ENCODE results near the gene ZBTB7C.

ZBTB7C gene

GRCh38 chr18:48393776-48394175, 15.4 kb downstream of the ZBTB7C start:
- DNase-seq (ENCODE audit: low read depth), result no peak
- TF ChIP-seq, protein P1, sequence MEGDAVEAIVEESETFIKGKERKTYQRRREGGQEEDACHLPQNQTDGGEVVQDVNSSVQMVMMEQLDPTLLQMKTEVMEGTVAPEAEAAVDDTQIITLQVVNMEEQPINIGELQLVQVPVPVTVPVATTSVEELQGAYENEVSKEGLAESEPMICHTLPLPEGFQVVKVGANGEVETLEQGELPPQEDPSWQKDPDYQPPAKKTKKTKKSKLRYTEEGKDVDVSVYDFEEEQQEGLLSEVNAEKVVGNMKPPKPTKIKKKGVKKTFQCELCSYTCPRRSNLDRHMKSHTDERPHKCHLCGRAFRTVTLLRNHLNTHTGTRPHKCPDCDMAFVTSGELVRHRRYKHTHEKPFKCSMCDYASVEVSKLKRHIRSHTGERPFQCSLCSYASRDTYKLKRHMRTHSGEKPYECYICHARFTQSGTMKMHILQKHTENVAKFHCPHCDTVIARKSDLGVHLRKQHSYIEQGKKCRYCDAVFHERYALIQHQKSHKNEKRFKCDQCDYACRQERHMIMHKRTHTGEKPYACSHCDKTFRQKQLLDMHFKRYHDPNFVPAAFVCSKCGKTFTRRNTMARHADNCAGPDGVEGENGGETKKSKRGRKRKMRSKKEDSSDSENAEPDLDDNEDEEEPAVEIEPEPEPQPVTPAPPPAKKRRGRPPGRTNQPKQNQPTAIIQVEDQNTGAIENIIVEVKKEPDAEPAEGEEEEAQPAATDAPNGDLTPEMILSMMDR (IDR thresholded peaks at IDR 0.05; ENCODE audit: low read depth, low read length, missing control alignments), result no peak
- in situ Hi-C loops (cut with HindIII; ENCODE audit: low sequenced_read_pairs), result no loop called here
- no peak overlapping the region for H3K4me3 ChIP-seq (ENCODE audit: low read depth, low read length)

- TF ChIP-seq, protein P1 (IDR thresholded peaks at IDR 0.05; ENCODE audit: low read depth, low read length, missing control alignments), result no peak
- no peak overlapping the region for H3K4me3 ChIP-seq (ENCODE audit: low read depth, low read length)
- in situ Hi-C loops (cut with HindIII; ENCODE audit: low sequenced_read_pairs), result no loop called here
- no peak for DNase-seq (ENCODE audit: low read depth)
These were observed 16.0 kb downstream of the ZBTB7C start for GRCh38 chr18:48393170-48393569.

- TF ChIP-seq, protein P1 (IDR thresholded peaks at IDR 0.05; ENCODE audit: low read depth, low read length, missing control alignments), result no peak
- no peak overlapping the region for H3K4me3 ChIP-seq (ENCODE audit: low read depth, low read length)
- DNase-seq (ENCODE audit: low read depth), result no peak
- in situ Hi-C loops (cut with HindIII; ENCODE audit: low sequenced_read_pairs), result no loop called here
These were observed 16.9 kb downstream of the ZBTB7C start for GRCh38 chr18:48392268-48392667.

DNA sequence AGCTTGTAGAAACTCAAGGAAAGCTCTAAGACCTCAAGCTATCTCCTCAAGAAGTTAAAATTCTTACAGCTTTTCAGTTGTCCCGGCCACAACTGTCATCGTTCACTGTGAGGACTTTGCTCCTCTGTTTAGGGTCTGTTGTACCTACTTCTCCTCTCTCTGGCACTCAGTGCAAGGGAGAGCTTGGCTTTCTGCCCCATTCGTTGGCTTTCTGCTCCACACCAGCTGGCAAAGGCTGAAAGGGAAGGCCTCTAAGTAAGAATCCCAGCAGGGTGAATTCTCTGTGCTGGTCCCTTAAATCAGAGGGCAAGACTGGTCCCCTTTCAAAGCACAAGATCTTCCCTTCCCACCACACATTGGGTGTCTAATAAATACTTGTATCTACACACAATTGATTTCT, 17.3 kb downstream of the ZBTB7C start:
- no peak overlapping the region for H3K4me3 ChIP-seq (ENCODE audit: low read depth, low read length)
- TF ChIP-seq, protein P1 (IDR thresholded peaks at IDR 0.05; ENCODE audit: low read depth, low read length, missing control alignments), result no peak
- no peak for DNase-seq (ENCODE audit: low read depth)
- in situ Hi-C loops (cut with HindIII; ENCODE audit: low sequenced_read_pairs), result no loop called here

DNA sequence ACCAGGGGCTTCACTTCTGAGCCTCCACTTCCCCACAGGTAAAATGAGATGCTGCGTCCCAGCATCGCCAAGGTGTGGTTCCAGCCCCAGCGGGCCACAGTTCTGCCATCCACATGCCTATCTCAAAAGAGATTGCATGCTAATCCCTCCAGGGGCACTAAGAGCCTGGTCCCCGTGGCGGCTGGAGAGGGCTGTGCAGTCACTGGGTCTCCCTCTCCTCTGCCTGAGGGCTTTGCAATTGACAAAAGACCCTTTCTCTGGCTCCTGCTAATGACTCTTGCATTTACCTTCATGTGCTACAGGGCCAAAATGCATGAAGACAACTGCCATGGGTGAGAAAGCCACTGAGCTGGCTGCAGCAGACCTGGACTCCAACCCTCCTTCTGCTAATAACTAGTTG, 18.5 kb downstream of the ZBTB7C start:
- in situ Hi-C loops (cut with HindIII; ENCODE audit: low sequenced_read_pairs), result no loop called here
- no peak for DNase-seq (ENCODE audit: low read depth)
- no peak overlapping the region for H3K4me3 ChIP-seq (ENCODE audit: low read depth, low read length)
- TF ChIP-seq, protein P1 (IDR thresholded peaks at IDR 0.05; ENCODE audit: low read depth, low read length, missing control alignments), result no peak

- H3K4me3 ChIP-seq (ENCODE audit: low read depth, low read length), result no peak overlapping the region
- in situ Hi-C loops (cut with HindIII; ENCODE audit: low sequenced_read_pairs), result no loop called here
- TF ChIP-seq, protein P1 (IDR thresholded peaks at IDR 0.05; ENCODE audit: low read depth, low read length, missing control alignments), result no peak
- no peak for DNase-seq (ENCODE audit: low read depth)
These were observed 20.7 kb downstream of the ZBTB7C start for GRCh38 chr18:48388478-48388877.

DNA sequence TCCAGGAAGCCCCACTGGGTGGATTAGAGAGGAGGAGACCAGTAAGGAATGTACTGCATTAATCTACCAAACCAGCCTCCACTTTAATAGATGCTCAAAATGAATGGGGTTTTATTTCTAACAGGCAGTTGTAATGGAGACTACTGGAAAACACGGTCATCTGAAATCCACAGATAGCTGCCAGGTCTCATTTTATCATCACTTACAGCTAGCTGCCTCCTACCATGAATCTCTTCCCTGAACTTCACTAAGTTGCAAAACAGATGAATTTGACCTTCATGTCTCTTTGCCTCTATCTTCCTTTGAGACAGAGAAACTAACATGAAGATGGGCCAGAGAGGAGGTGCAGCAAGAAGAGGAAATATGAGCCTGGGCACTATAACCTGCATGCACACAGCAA, 21.9 kb downstream of the ZBTB7C start:
- in situ Hi-C loops (cut with HindIII; ENCODE audit: low sequenced_read_pairs), result no loop called here
- TF ChIP-seq, protein P1 (IDR thresholded peaks at IDR 0.05; ENCODE audit: low read depth, low read length, missing control alignments), result no peak
- DNase-seq (ENCODE audit: low read depth), result no peak
- H3K4me3 ChIP-seq (ENCODE audit: low read depth, low read length), result no peak overlapping the region
